NCI-H524 (cell line): ENCODE results near the gene NCS1.

Experiments
- DNase-seq, 2 experiments: peaks; one replicate each; lab custom pipeline; 2025; lab: John Stamatoyannopoulos, UW

The NCS1 gene

DNA sequence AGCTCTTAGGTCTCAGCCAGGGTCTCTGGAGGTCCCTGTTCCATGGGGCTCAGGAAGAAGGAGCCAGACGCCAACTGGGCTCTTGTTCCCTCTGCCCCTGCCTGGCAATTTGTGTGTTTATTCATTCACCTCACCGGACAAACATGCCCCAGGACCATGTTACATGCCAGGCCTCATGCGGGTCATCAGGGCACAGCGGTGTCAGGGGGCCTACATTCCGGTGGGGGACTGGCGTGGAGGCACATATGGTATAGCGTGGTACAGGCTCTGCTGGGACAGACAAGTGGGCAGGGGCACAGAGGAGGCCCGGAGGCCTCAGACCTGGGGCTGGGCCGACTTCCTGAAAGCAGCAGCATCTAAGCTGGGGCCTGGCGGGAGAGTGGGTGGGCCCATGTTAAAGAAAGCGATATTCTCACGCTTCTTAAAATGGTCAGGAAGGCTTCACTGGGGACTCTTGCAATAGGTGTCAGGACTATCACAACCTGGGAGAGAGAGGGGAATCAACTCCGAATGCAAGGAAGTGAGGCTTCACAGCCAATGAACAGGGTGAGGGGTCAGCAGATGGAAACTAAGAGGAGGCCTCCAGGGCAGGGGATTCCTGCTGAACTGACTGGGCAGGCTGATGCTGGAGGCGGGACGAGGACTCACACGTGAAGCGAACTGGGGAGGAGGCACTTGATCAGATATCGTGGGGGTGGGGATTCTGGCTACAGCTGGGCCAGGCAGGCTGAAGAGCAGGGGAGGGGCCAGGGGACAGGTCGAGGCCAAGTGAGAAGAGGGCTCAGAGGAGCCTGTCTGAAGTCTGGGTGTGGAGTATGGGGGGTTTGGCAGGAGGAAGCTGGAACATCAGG lies 41.9 kb downstream of the NCS1 start:
- peak; percentile 92 to 96 for DNase-seq

DNA sequence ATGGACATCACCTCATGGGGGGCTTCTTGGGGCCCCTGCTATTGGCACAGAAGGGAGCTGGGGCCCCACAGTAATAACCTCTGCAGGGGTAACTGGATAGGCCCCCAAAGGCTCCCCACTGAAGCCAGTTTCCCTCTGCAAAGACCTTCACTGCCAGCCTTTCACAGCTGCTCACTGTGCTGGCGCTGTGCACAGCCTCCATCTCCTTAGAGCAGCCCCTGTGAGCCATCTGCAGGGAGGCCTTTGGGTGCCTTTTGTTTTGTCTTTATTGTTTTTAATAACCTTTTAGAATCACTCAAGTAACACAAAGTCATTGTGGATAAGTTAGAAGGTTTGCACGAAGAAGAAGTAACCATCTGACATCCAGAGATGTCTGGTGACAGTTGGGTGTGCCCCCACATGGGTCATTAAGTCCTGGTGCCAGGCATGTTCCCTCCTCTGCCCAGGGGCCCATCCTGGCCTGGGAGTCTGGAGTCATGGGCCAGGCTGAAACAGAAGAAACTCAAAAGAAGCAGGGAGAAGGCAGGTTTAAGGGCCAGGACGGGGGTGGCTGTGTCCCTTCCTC lies 42.7 kb downstream of the NCS1 start:
- peak; percentile 61 to 73 for DNase-seq

DNA sequence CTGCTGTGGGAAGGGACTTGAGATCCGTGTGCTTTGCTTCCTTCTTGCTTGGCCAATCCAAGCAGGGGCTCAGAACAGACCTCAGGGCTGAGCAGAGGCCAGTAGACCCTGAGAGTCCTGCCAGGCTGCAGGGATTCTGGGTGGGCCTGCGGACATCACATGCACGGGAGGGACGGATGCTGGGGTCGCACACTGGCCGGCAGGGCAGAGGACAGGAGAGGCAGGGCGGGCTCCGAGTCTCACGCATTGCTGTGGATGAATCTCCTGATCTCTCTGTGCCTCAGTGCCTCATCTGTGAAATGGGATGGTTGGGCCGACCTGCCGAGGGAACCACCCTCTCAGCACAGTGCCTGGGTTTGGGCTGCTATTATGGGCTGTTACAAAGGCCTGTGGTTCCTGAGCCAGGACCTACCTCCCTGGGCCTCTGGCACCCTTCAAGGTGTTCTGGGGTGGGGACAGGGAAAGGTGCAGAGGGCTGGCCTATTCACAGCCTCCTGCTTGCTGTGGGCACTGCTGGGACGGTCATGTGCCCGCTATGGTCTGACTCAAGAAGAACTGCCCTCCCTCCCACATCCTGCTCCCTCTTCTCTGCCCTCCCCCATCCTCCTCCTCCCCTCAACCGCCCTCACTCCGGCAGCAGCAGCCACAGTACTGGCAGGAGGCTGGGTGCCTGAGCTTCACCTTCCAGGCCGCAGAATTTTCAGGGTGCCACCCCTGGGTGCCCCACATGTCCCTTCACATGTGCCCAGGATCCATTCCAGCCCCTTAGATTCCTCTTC lies 43.3 kb downstream of the NCS1 start:
- no peak for DNase-seq

DNA sequence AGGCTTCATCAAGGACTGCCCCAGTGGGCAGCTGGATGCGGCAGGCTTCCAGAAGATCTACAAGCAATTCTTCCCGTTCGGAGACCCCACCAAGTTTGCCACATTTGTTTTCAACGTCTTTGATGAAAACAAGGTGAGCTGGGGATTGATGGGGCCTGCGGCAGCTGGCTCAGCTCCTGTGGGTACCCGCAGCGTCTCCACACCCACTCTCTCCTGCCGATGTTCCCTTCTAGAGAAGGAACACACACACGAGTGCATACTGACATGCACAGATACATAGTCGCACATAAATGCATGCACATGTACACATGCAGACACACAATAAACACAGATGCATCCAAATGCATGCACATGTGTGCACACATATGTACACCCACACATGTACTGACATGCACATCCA lies 45.6 kb downstream of the NCS1 start:
- no peak for DNase-seq

DNA sequence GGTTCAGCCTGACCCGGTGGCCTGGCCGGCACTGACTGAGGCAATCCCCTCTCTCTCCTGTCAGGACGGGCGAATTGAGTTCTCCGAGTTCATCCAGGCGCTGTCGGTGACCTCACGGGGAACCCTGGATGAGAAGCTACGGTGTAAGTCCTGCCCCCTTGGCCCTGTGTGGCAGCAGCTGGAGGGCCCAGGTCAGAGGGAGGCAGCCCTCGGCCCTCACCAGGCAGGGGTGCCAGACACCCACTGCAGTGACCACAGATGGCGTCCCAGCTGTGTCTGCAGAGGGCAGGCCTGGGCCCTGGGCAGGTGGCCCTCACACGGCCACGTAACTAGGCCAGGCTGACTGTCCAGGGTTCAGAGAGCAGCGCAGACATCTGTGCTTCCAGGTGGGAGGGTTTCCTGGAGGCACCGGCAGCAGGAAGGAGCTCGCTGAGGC lies 47.5 kb downstream of the NCS1 start:
- peak; percentile 61 to 75 for DNase-seq

DNA sequence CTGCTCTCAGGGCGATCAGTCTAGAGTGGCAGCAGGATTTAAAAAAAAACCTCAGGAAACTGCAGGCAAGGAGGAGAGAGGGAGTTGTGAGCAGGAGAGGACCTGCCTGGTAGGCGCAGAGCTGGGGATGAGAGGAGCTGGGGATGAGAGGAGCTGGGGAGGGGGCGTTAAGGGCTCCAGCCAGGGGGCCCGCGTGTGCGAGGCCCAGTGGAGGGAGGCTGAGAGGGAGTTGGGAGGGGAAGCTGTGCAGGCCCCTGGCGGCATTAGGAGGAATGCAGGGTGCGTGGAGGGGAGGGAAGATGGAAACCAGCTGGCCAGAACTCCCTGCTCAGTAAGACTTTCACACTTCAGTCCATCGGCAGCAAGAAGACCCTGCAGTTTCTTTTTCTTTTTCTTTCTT lies 48.1 kb downstream of the NCS1 start:
- DNase-seq: peak; percentile 50 to 65

DNA sequence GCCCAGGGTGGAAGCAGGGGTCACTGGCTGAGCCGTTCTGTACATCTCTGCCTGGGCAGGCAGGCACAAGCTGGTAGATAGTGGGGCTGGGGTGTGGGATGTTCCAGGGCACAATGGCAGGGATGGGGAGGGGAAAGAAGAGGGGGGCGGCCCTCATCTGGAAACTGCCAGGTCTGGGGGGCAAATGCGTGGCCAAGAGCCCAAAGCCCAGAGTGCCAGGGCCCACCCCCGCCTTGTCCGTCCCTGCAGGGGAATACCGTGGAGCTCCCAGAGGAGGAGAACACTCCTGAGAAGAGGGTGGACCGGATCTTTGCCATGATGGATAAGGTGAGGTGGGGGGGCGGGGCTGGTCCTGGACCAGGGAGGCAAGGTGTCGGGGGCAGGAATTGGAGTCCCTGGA lies 50.6 kb downstream of the NCS1 start:
- DNase-seq: no peak

DNA sequence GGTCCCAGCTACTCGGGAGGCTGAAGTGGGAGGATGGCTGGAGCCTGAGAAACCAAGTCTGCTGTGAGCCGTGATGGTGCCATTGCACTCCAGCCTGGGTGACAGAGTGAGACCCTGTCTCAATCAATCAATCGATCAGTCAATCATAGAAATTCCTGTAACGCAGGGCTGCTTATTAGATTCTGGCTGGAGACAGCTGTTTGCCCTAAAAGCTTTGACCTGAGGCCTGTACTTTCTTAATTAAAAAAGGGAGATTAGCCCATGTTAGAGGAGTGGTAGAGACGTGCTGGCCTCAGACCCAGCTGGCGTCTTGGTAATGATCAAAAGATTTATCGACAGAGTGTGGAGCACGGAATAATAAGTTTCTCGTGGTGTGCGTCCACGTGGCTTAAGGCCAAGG lies 52.9 kb downstream of the NCS1 start:
- DNase-seq: no peak

DNA sequence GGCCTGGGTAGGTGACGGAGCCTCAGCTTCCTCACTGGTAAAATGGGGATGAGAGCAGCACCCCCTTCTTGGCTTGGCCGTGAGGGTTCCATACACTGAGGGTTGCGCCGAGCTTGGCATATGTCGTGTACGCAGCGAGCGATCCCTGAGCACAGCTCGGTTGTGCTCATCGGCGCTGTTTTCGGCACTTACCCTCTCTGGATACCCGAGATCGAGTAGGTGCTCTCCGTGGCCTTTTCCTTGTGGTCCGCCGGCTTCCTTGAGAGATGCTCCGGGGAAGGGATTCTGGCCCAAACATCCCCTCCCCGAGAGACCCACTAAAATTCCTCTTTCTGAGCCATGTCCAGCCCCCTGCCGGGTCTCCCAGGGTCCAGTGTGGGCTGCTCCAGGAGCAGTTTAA lies 53.4 kb downstream of the NCS1 start:
- DNase-seq: no peak

DNA sequence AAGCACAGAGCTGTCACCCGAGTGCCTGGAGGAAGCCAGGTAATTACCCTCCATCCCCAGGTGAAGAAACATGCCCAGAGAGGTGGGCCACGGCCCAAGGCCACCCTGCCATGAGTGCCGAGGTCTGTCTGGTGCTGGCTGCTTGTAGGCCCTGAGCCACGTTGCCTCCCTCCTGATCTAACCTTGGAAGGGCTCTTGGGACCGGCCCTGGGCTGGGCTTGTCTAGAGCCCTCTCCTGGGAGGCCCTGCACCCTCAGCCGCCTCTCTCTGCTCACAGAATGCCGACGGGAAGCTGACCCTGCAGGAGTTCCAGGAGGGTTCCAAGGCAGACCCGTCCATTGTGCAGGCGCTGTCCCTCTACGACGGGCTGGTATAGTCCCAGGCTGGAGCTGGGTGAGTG lies 53.9 kb downstream of the NCS1 start:
- DNase-seq: no peak

DNA sequence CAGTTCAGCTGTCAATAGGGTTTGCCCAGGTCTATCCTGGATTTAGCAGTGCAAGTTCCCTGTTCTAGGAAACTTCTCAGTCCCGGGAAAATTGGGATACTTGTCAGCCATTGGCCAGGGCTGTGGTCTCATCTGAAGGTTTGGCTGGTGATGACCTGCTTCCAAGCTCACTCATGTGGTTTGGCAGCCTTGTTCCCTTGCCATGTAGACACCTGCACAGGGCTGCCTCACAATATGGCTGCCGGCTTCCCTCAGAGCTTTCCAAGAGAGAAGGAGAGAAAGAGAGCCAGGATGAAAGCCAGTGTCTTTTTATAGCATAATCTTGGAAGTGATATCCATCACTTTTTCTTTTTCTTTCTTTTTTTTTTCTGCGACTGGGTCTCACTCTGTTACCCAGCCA lies 55.6 kb downstream of the NCS1 start:
- no peak for DNase-seq

DNA sequence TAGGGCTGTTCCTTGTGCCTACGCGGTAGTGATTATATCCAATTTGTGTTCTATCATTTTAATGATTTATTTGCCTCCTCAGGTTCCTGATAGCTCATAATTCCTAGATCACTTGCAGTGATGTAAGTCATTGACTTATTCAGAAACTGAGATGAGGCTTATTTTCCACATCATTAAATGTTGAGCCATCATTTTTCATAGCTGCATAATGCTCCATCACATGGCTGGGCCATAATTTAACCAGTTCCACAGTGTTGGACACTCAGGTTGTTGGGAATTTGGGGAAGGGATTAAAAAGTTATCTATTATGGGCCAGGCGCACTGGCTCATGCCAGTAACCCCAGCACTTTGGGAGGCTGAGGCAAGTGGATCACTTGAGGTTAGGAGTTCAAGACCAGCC lies 57.6 kb downstream of the NCS1 start:
- DNase-seq: no peak

DNA sequence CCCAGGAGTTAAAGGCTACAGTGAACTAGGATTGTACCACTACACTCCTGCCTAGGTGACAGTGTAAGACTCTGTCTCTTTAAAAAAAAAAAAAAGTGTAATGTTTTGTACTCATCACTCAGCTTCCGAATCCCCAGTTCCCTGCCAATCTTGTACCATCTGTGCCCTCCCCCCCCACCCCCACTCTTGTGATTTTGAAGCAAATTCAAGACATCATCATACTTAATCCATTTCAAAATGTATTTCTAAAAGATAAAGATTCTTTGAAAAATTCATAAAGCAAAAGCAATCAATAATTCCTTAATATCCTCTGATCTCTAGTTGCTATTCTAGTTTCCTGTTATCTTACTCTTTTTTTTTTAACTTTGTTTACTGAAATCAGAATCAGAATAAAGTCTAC lies 58.4 kb downstream of the NCS1 start:
- peak in 1 of 2 experiments; percentile 36 for DNase-seq

DNA sequence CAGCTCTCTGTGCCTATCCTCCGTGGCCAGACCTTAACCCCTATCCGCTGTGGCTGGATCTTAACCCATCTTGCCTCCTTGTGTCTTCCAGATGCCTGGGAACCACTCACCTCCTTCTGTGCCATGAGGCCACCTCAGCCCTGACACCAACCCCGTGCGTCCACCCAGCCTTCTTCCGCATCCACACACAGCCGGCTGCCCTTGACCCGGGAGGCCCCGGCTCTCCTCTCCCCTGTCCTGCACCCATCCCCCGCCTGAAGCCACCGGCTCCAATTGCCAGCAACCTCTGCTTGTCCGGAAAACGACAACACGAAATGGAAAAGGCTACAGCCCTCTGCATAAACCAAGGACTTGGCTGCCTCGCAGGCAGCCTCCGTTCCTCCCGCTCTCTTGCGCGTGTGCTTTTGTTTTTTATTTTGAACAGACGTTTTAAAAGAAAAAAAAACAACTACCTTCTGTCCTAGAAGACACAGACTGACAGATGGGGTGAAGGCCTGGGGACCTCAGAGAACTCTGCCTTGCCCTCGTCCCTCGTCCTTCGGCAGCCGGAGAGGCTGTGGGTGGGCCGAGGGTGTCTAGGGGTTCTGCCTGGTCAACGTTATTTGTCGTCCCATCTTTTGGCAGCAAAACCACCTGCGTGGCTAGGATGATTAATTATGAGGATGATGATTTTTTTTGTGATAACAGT lies 60.8 kb downstream of the NCS1 start:
- no peak for DNase-seq

DNA sequence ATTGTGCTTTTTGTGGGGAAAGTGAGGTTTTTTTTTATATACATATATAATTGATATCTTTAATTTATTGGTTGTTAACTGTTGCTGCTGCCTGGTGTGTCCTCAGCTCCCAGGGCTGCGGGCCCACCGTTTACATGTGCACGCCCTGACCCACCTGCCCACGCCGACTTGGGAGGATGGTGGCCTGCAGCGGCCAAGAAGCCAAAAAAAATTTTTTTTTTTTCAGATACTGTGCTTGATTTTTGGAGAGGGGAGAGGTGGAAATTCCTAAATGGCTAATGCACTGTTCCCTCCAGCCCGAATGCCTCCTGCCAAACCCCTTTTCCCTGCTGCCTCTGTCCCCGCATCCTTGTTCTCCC lies 61.4 kb downstream of the NCS1 start:
- no peak for DNase-seq

DNA sequence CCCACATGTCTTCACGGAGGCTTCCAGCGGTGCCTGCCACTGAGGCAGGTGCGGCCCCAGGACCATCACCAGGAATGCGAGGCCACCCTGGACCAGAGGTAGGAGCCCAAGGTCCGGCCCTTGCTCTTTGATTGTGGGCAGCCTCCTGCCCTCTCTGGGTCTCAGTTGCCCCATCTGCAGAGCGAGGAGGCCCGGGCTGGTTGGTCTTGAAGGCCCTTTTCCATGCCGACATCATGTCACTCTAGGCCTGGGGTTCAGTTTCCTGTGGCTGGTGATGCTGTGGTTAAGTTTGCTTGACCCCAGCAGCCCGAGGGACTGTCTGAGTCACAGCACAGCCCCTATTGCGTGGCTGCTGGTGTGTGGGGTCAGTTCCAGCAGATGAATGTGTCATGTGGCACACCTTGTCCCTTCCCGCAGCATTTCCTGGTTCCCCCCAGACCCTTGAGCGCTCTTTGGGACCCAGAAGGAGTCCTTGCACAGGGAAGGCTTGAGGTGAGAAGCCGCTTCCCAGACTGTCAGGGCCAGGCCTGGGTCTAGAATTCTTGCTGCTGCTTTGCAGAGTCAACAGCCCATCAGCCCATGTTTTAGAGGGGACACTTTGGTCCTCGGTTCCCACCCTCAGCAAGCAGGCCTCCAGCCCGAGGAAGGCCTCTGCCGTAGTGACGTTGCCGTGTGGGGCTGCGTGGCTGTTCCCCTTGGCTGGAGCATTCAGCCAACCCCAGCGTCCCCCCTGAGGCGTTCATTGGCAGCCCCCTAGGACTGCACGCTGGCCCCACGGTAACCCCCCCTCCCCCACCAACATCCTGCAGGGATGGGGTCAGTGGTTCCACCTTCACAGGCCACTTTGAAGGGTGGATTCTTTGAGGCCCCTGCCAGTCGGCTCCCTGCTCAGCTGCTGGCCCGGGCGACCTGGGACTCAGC lies 62.4 kb downstream of the NCS1 start:
- DNase-seq: no peak

DNA sequence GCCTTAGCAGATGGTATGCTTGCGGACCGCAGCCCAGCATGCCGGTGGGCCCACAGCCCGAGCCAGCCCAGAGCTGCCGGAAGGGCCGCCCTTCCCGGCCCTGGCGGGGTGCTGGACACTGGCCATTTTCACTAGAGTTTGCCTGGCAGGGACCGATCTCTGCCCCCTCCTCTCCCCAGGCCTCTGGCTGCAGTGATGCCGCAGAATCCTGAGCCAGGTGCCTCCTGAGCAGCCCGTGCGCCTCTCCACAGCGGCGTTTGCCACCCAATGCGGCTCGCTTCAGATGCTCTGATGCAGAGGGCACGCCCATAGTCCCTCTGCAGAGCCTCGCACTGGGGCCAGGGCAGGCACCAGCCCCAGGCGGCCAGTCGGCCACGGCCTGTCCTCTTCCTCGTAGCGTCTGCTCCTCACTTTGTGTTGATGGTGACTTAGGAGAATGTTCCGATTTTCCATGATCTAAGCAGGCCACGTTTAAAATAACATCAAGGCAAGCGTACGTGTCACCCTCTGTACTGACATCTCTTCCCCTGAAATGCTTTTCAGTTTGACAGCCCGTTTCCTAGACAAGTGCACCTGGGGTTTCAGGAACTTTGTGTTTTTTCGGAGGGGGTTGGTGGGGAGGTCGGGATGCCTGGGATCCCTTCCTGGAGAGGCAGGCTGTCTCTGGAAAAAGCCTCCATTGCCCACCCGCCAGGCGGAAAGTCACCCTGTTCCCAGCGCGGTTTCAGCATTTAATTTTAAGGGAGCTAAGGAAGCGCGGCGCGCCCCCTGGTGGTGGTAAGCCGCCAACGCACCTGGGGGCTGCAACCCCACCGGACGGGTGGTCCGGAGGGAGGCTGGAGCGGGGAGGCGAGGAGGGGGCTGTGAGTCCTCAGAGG lies 63.6 kb downstream of the NCS1 start:
- peak; percentile 28 to 66 for DNase-seq

DNA sequence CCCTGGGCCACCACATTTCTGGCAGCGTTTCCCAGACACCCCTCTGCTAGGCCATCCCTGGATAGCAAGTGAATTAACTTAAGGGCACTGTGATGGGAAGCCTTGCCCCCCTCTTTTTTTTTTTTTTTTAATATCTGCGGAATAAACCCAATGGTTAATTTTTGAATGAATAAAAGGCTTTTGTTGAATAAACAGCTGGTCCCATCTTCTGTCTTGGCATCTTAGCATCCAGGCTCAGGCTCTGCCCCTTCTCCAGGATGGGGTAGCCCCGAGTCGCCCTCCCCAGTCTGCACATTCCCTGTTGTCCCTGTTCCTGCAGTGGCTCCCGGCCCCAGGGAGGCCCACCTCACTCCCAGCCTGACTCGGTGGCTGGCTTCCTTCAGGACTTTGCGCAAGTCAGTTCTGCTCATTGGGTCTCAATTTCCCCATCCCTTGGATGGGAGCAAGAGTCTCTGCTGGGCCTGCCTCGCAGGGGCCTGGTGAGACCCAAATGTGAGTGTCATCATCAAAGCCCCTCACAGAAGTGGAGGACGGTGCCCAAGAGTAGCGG lies 64.3 kb downstream of the NCS1 start:
- no peak for DNase-seq

DNA sequence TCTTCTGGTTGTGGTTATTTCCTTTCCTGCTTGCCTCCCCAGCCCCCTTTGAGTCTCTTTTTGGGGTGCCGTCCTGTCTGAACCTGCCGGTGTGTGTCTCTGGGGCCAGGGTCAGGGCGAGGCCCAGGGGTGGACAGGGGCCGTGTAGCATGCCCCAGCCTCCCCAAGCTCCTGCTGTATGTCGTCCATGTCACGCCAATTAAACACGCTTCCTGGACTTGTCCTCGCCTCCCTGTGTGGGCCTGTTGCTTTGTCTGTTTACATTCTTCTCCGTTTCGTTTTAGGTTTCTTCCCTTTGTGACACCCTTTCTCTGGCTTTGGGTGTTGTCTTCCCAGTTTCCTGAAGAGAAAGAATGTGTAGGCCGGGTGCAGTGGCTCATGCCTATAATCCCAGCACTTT lies 64.9 kb downstream of the NCS1 start:
- DNase-seq: no peak
